Loucy (cell line): Measurements from ENCODE around the gene XRN2.

Experiments used
- H2AFZ ChIP-seq: fragments of 200-600 bp; sonication (generic); 2 replicates; pipeline ENCODE4 v1.6.0; 2016; ENCODE audit warnings: antibody characterized with exemption, mild to moderate bottlenecking, low read length, moderate library complexity
- H3F3A ChIP-seq: fragments of 200-600 bp; 2 replicates; pipeline ENCODE4 v1.6.0; 2016; ENCODE audit warnings: antibody characterized with exemption, low read depth, mild to moderate bottlenecking
- H3K27me3 ChIP-seq: fragments of 200-600 bp; sonication (generic); 2 replicates; pipeline ENCODE4 v1.6.1; 2014; ENCODE audit warnings: low read length, mild to moderate bottlenecking; ENCODE audit not compliant: insufficient read depth, poor library complexity, severe bottlenecking
- H3K36me3 ChIP-seq: fragments of 200-600 bp; sonication (generic); 2 replicates; pipeline ENCODE4 v1.6.1; 2016; ENCODE audit warnings: low read length; ENCODE audit not compliant: insufficient read depth
- H3K4me1 ChIP-seq: fragments of 200-600 bp; sonication (generic); 2 replicates; pipeline ENCODE4 v1.5.1; 2014; ENCODE audit warnings: low read length, mild to moderate bottlenecking; ENCODE audit not compliant: insufficient read depth, poor library complexity, severe bottlenecking
- H3K4me2 ChIP-seq: fragments of 200-600 bp; sonication (generic); 2 replicates; pipeline ENCODE4 v1.6.0; 2014; ENCODE audit warnings: antibody characterized with exemption, low read length, low read depth, mild to moderate bottlenecking; ENCODE audit not compliant: poor library complexity, severe bottlenecking
- H3K4me3 ChIP-seq: fragments of 200-600 bp; sonication (generic); 2 replicates; pipeline ENCODE4 v1.5.1; 2014; ENCODE audit warnings: low read length, mild to moderate bottlenecking, mixed read lengths; ENCODE audit not compliant: poor library complexity, severe bottlenecking
- H3K79me2 ChIP-seq: fragments of 200-600 bp; sonication (generic); 2 replicates; pipeline ENCODE4 v1.6.1; 2014; ENCODE audit warnings: low read length; ENCODE audit not compliant: insufficient read depth
- H3K9ac ChIP-seq: fragments of 200-600 bp; sonication (generic); 2 replicates; pipeline ENCODE4 v1.6.0; 2014; ENCODE audit warnings: mild to moderate bottlenecking, low read depth, low read length, moderate library complexity; ENCODE audit not compliant: poor library complexity, severe bottlenecking
- H3K9me2 ChIP-seq: fragments of 200-600 bp; sonication (generic); replicated peaks from 2 replicates; pipeline ENCODE4 v1.6.1; 2016; ENCODE audit warnings: low read depth, low read length, mixed read lengths
- H3K9me3 ChIP-seq: fragments of 200-600 bp; sonication (generic); 2 replicates; pipeline ENCODE4 v1.6.1; 2014; ENCODE audit warnings: mild to moderate bottlenecking, antibody characterized with exemption, low read length, low read depth; ENCODE audit not compliant: insufficient read depth
- H4K20me1 ChIP-seq: fragments of 200-600 bp; sonication (generic); 2 replicates; pipeline ENCODE4 v1.6.0; 2014; ENCODE audit warnings: antibody characterized with exemption, low read length, mild to moderate bottlenecking; ENCODE audit not compliant: insufficient read depth, poor library complexity, severe bottlenecking
- CTCF ChIP-seq: fragments of 200-600 bp; sonication (generic); conservative IDR thresholded peaks from 2 replicates; pipeline ENCODE4 v1.5.1; 2014; ENCODE audit warnings: mild to moderate bottlenecking, antibody characterized with exemption, low read length
- EZH2phosphoT487 ChIP-seq: fragments of 200-600 bp; IDR thresholded peaks from 2 replicates; pipeline ENCODE4 v1.6.1; 2018; ENCODE audit warnings: antibody characterized with exemption, mild to moderate bottlenecking, moderate library complexity, borderline replicate concordance

Gene XRN2

GRCh38 chr20:21391185-21391971 is 88.2 kb downstream of the XRN2 start:
- no peak for TF ChIP-seq CTCF
- no peak for TF ChIP-seq EZH2phosphoT487
- H3K9me3 ChIP-seq, result no peaks in the 10 kb centered on the region
- peaks cover 38% of the 10 kb centered on the region for H3K36me3 ChIP-seq
- H3K4me1 ChIP-seq, result no peaks in the 10 kb centered on the region
- H3K27me3 ChIP-seq, result no peaks in the 10 kb centered on the region
- H2AFZ ChIP-seq, result no peak overlapping the region
- no peaks in the 10 kb centered on the region for H3F3A ChIP-seq
- no peaks in the 10 kb centered on the region for H3K79me2 ChIP-seq
- no peaks in the 10 kb centered on the region for H3K9me2 ChIP-seq
- H4K20me1 ChIP-seq, result no peaks in the 10 kb centered on the region
- H3K9ac ChIP-seq, result no peak overlapping the region
- H3K4me2 ChIP-seq, result no peak overlapping the region
- H3K4me3 ChIP-seq, result no peak overlapping the region

- Histone ChIP-seq H3K9me2 (no peaks in the 10 kb centered on the region), H2AFZ (no peak overlapping the region), H3K4me3 (no peak overlapping the region), H3K4me1 (no peaks in the 10 kb centered on the region), H3K27me3 (no peaks in the 10 kb centered on the region), H3K9me3 (no peaks in the 10 kb centered on the region), H4K20me1 (no peaks in the 10 kb centered on the region), H3K9ac (no peak overlapping the region), H3F3A (no peaks in the 10 kb centered on the region), H3K36me3 (peaks cover 32% of the 10 kb centered on the region), H3K79me2 (no peaks in the 10 kb centered on the region), H3K4me2 (no peak overlapping the region)
- TF ChIP-seq CTCF (no peak), EZH2phosphoT487 (no peak)
These were observed 88.8 kb downstream of the XRN2 start for GRCh38 chr20:21391972-21392352.

- Histone ChIP-seq H3K79me2 (no peaks in the 10 kb centered on the region), H3K9me3 (no peaks in the 10 kb centered on the region), H3K9ac (no peak overlapping the region), H4K20me1 (no peaks in the 10 kb centered on the region), H3K36me3 (peaks cover 21% of the 10 kb centered on the region), H3K4me2 (no peak overlapping the region), H3K4me3 (no peak overlapping the region), H3K4me1 (no peaks in the 10 kb centered on the region), H2AFZ (no peak overlapping the region), H3K9me2 (no peaks in the 10 kb centered on the region), H3F3A (no peaks in the 10 kb centered on the region), H3K27me3 (no peaks in the 10 kb centered on the region)
- TF ChIP-seq CTCF (no peak), EZH2phosphoT487 (no peak)
These were observed 90.0 kb downstream of the XRN2 start for GRCh38 chr20:21393166-21393565.
